ENCODE measurements around the gene TCF15.

DNA sequence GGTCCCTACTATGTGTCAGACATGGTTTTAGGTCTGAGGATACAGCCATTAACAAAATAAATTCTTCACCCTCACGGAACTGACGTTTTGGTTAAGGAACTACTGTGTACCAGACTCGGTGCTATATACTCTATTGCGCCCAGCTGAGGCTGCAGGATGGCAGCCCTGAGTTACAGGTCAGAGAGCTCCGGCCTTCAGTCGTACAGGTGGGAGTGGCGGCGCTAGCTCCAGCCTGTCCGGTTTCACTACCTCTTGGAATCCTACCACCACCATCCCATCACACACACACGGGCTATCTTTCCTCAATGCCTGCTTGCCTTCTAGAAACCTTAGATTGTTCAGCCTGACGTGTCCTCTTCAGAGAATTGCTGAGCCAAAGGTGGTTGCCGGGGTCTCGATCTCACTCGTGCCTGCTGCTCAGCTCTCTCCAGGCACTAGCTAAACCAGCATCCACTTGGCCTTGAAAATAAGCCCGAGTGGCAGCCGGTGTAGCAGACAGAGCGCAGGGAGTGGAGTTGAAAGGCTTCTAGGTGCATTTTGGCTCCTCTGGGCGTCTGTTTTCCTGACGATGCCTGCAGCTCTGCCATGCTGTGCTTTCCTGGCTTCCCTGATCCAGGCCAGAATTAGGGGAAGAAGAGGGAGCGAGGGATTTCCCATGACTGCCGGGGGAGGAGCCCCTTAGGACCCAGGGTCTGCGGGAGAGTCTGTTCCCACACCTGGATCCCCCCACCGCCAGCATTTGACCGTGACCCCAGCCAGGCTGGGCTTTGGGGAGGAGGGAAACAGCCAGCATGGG is 1.1 kb upstream of the TCF15 start:
- TF ChIP-seq, protein P1, sequence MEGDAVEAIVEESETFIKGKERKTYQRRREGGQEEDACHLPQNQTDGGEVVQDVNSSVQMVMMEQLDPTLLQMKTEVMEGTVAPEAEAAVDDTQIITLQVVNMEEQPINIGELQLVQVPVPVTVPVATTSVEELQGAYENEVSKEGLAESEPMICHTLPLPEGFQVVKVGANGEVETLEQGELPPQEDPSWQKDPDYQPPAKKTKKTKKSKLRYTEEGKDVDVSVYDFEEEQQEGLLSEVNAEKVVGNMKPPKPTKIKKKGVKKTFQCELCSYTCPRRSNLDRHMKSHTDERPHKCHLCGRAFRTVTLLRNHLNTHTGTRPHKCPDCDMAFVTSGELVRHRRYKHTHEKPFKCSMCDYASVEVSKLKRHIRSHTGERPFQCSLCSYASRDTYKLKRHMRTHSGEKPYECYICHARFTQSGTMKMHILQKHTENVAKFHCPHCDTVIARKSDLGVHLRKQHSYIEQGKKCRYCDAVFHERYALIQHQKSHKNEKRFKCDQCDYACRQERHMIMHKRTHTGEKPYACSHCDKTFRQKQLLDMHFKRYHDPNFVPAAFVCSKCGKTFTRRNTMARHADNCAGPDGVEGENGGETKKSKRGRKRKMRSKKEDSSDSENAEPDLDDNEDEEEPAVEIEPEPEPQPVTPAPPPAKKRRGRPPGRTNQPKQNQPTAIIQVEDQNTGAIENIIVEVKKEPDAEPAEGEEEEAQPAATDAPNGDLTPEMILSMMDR (IDR thresholded peaks at IDR 0.05 in 8 of 11, conservative IDR thresholded peaks at IDR 0.05 in 3 of 11), result no peak
- TF ChIP-seq POLR2A (IDR thresholded peaks at IDR 0.05) (no peak), POLR2AphosphoS5 (IDR thresholded peaks at IDR 0.05) (no peak)
